Common myeloid progenitor, CD34-positive (primary cell): ENCODE results near the gene DENND4B.

Experiments
- CTCF ChIA-PET: fragments of 350-600 bp; sonication (Branson Sonifier 250); formaldehyde crosslinking; loops from one replicate; lab custom pipeline; 2021; ENCODE audit warnings: antibody characterized with exemption; lab: Charles Lee
- POLR2A ChIA-PET: fragments of 350-600 bp; sonication (Branson Sonifier 250); formaldehyde crosslinking; loops from one replicate; lab custom pipeline; 2021; ENCODE audit warnings: antibody characterized with exemption; lab: Charles Lee
- DNase-seq, 3 donors: peaks; one replicate each; pipeline versions ENCODE4 v3.0.0 to v3.0.0-alpha.2; 2013
- H3K27ac ChIP-seq, 2 experiments: 1 replicate in 1 of 2; 2 replicates in 1 of 2; pipeline ENCODE4 v1.7.0; 2013; ENCODE audit warnings: inconsistent platforms in 2 of 2, low read length in 2 of 2, mild to moderate bottlenecking in 2 of 2, low read depth in 1 of 2, moderate library complexity in 1 of 2; ENCODE audit not compliant: severe bottlenecking in 2 of 2, insufficient read depth in 1 of 2, poor library complexity in 1 of 2
- H3K27me3 ChIP-seq, 5 experiments: replicated peaks in 2 of 5; 1 replicate in 3 of 5; 2 replicates in 2 of 5; pipeline versions ENCODE4 v1.6.1 to v1.7.0; 2013; ENCODE audit warnings: low read length in 4 of 5, mild to moderate bottlenecking in 2 of 5, moderate library complexity in 2 of 5, inconsistent platforms in 1 of 5; ENCODE audit not compliant: insufficient read depth in 5 of 5, control insufficient read depth in 4 of 5
- H3K36me3 ChIP-seq, 4 experiments: 1 replicate in 2 of 4; 2 replicates in 2 of 4; pipeline versions ENCODE4 v1.6.1 to v1.7.0; 2013; ENCODE audit warnings: low read length in 3 of 4, control low read depth in 1 of 4, mild to moderate bottlenecking in 1 of 4; ENCODE audit not compliant: control insufficient read depth in 4 of 4, insufficient read depth in 4 of 4
- H3K4me1 ChIP-seq, 4 experiments: 1 replicate in 3 of 4; 2 replicates in 1 of 4; pipeline versions ENCODE4 v1.6.1 to v1.7.1; 2013; ENCODE audit warnings: low read length in 3 of 4, mild to moderate bottlenecking in 3 of 4, control low read depth in 1 of 4, inconsistent platforms in 1 of 4, moderate library complexity in 1 of 4; ENCODE audit not compliant: control insufficient read depth in 4 of 4, insufficient read depth in 4 of 4; ENCODE audit errors: control extremely low read depth in 1 of 4
- H3K4me3 ChIP-seq, 7 experiments: 1 replicate in 4 of 7; 2 replicates in 3 of 7; pipeline versions ENCODE4 v1.5.1 to v1.7.0; 2013; ENCODE audit warnings: mild to moderate bottlenecking in 7 of 7, low read length in 6 of 7, moderate library complexity in 6 of 7, inconsistent platforms in 2 of 7, low read depth in 2 of 7, control low read depth in 1 of 7; ENCODE audit not compliant: insufficient read depth in 4 of 7, control insufficient read depth in 1 of 7; ENCODE audit errors: extremely low read depth in 1 of 7
- H3K9me3 ChIP-seq, 5 experiments: 1 replicate in 4 of 5; 2 replicates in 1 of 5; pipeline versions ENCODE4 v1.6.1 to v1.7.1; 2013; ENCODE audit warnings: low read length in 4 of 5, mild to moderate bottlenecking in 2 of 5, inconsistent platforms in 1 of 5, low read depth in 1 of 5, moderate library complexity in 1 of 5; ENCODE audit not compliant: control insufficient read depth in 4 of 5, insufficient read depth in 2 of 5; ENCODE audit errors: control extremely low read depth in 1 of 5
- WGBS: methylation state at CpG from one replicate; pipeline ENCODE4 v1.1.5; 2013; ENCODE audit not compliant: insufficient coverage; 5-methylcytosine and 5-hydroxymethylcytosine counted together

Gene DENND4B

DNA sequence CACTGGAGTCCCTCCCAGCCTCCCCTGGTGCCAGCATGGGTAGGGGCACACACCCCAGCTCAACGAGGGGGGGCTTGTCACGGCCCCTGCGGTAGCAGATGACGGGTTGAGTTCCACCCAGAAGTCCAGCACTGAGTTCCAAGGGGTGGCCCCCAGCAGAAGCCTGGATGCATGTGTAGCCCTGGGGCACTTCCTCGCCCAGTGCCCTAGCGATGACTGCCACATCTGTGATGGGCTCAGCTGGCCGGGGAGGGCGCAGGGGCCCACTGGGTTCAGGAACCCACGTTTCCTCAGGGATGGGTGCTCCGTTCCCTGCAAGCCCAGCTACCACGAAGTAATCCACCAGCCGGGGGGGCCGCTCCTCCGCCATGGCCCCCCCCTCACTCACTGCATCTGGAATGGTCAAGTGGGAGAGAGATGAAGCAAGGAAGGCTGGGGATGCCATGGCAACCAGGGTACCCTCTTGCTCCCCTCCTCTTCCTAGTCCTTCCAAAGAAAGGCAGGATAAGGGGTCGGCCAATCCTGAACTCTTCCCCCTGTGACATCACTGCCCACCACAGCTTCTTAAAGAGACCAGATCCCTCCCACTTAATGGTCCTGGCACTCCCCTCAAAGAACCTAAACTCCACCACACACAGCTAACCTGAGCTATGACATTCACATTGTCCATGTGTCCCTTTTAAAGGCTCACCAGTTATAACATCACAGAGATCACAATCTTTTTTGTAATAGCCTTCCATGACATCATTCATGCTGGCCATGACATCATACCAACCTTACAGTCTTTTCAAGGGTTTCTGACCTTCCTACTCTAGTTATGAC is 2.3 kb downstream of the DENND4B start:
- H3K36me3 ChIP-seq, result peaks cover 7 to 68% (median 54%) of the 10 kb centered on the region in 4 experiments

GRCh38 chr1:153942766-153943549 is 3.6 kb downstream of the DENND4B start:
- H3K9me3 ChIP-seq, result no peaks in the 10 kb centered on the region
- H3K27ac ChIP-seq, result no peak overlapping the region
- ChIA-PET POLR2A (no interaction called here), CTCF (interaction anchor here (0.7 to 5.1 kb wide), 3 partner anchors 9 to 20 kb away, joined by 3 to 31 read pairs (median 10); partner anchors contain the start of gene GATAD2B)
- peaks cover 4 to 33% (median 30%) of the 10 kb centered on the region in 4 experiments for H3K4me1 ChIP-seq
- WGBS, result 100% methylated on average over 5 of the region's 11 CpGs
- H3K27me3 ChIP-seq, result no peaks in the 10 kb centered on the region
- no peak overlapping the region for H3K4me3 ChIP-seq
- peaks cover 7 to 62% (median 47%) of the 10 kb centered on the region in 4 experiments for H3K36me3 ChIP-seq
- DNase-seq, result no peak

More for the DNA sequence above, 2.3 kb downstream of the DENND4B start:
- Histone ChIP-seq H3K27ac (peak overlapping the region; percentile 83 to 91), H3K4me1 (peaks cover 4 to 33% (median 30%) of the 10 kb centered on the region in 4 experiments), H3K27me3 (no peaks in the 10 kb centered on the region), H3K4me3 (peak overlapping the region in 6 of 7 experiments; percentile 81 to 92 (median 83)), H3K9me3 (no peaks in the 10 kb centered on the region)
- CTCF ChIA-PET, result interaction anchor here (0.7 to 5.1 kb wide), 15 partner anchors 8 to 315 kb away, joined by 3 to 52 read pairs (median 5); partner anchors contain the start of genes CREB3L4, CRTC2, GATAD2B and RAB13
- POLR2A ChIA-PET, result interaction anchor here (0.6 to 3.8 kb wide), 11 partner anchors 13 to 1294 kb away, joined by 3 to 26 read pairs (median 3); partner anchors contain the start of genes CREB3L4, GATAD2B and SLC39A1
- 92% methylated on average over 11 of the region's 15 CpGs for WGBS
- peak in 2 of 3 donors; percentile 48 to 65 for DNase-seq

- ChIA-PET POLR2A (no interaction called here), CTCF (interaction anchor here (0.7 to 1.8 kb wide), 2 partner anchors 13 to 29 kb away, joined by 3 to 5 read pairs; no protein-coding TSS in a partner anchor)
- Histone ChIP-seq H3K36me3 (peaks cover 9 to 64% (median 50%) of the 10 kb centered on the region in 4 experiments), H3K27me3 (no peaks in the 10 kb centered on the region), H3K4me1 (peaks cover 4 to 28% (median 26%) of the 10 kb centered on the region in 4 experiments), H3K27ac (no peak overlapping the region), H3K4me3 (no peak overlapping the region), H3K9me3 (no peaks in the 10 kb centered on the region)
- no peak for DNase-seq
- WGBS, result 99% methylated on average over 20 of the region's 34 CpGs
Observed at GRCh38 chr1:153941826-153942725, 4.4 kb downstream of the DENND4B start.

GRCh38 chr1:153940756-153941155 is 5.8 kb downstream of the DENND4B start:
- no peak for DNase-seq
- WGBS, result 100% methylated on average over 8 of the region's 8 CpGs
- Histone ChIP-seq H3K4me1 (peaks cover 4 to 21% (median 21%) of the 10 kb centered on the region in 4 experiments), H3K27ac (no peak overlapping the region), H3K9me3 (no peaks in the 10 kb centered on the region), H3K4me3 (no peak overlapping the region), H3K36me3 (peaks cover 13 to 75% (median 63%) of the 10 kb centered on the region in 4 experiments), H3K27me3 (no peaks in the 10 kb centered on the region)
- POLR2A ChIA-PET, result interaction anchor here (0.6 to 0.8 kb wide), 2 partner anchors 17 to 174 kb away, joined by 3 to 5 read pairs; no protein-coding TSS in a partner anchor
- CTCF ChIA-PET, result interaction anchor here (0.6 to 1.8 kb wide), 6 partner anchors 10 to 81 kb away, joined by 3 to 5 read pairs (median 4); partner anchors contain the start of gene JTB

- peaks cover 13 to 85% (median 70%) of the 10 kb centered on the region in 4 experiments for H3K36me3 ChIP-seq
Observed at GRCh38 chr1:153939476-153939875, 7.0 kb downstream of the DENND4B start.

GRCh38 chr1:153938996-153939395 is 7.5 kb downstream of the DENND4B start:
- H3K36me3 ChIP-seq, result peaks cover 13 to 88% (median 74%) of the 10 kb centered on the region in 4 experiments
- no peaks in the 10 kb centered on the region for H3K27me3 ChIP-seq
- no peak overlapping the region for H3K27ac ChIP-seq
- CTCF ChIA-PET, result interaction anchor here (1.0 to 1.2 kb wide), 3 partner anchors 13 to 125 kb away, joined by 3 to 6 read pairs (median 3); no protein-coding TSS in a partner anchor
- no peak for DNase-seq
- H3K4me1 ChIP-seq, result peaks cover 0 to 4% (median 4%) of the 10 kb centered on the region in 4 experiments
- H3K4me3 ChIP-seq, result no peak overlapping the region
- POLR2A ChIA-PET, result no interaction called here
- H3K9me3 ChIP-seq, result no peaks in the 10 kb centered on the region
- 100% methylated on average over 3 of the region's 3 CpGs for WGBS

More at GRCh38 chr1:153939476-153939875, 7.0 kb downstream of the DENND4B start:
- H3K4me1 ChIP-seq, result peaks cover 4 to 9% (median 9%) of the 10 kb centered on the region in 4 experiments
- POLR2A ChIA-PET, result no interaction called here
- CTCF ChIA-PET, result interaction anchor here (1.0 to 1.4 kb wide), 6 partner anchors 13 to 126 kb away, joined by 3 to 6 read pairs (median 4); partner anchors contain the start of gene JTB
- WGBS, result 96% methylated on average over 12 of the region's 12 CpGs
- no peak overlapping the region for H3K27ac ChIP-seq
- no peaks in the 10 kb centered on the region for H3K27me3 ChIP-seq
- no peak for DNase-seq
- no peaks in the 10 kb centered on the region for H3K9me3 ChIP-seq
- H3K4me3 ChIP-seq, result no peak overlapping the region
